Fibroblast of pulmonary artery (primary cell): ENCODE data around the gene PELI2.

ENCODE experiments used
- DNase-seq: peaks from one replicate; pipeline ENCODE4 v3.0.0-alpha.2; 2010; ENCODE audit warnings: low read depth
- H3K4me3 ChIP-seq: replicated peaks from 2 replicates; pipeline ENCODE4 v1.5.1; 2011; ENCODE audit warnings: low read depth, mild to moderate bottlenecking, control low read depth, low read length, moderate library complexity
- CTCF ChIP-seq: IDR thresholded peaks from 2 replicates; pipeline ENCODE4 v1.5.1; 2011; ENCODE audit warnings: mild to moderate bottlenecking, control low read depth, low read length, inconsistent platforms; ENCODE audit errors: missing control alignments

PELI2 gene

GRCh38 chr14:56268673-56269072, 150.5 kb downstream of the PELI2 start:
- no peak overlapping the region for H3K4me3 ChIP-seq
- DNase-seq, result no peak

GRCh38 chr14:56270921-56271320, 152.7 kb downstream of the PELI2 start:
- no peak overlapping the region for H3K4me3 ChIP-seq
- no peak for DNase-seq
- no peak for TF ChIP-seq CTCF

More at GRCh38 chr14:56268673-56269072, 150.5 kb downstream of the PELI2 start:
- no peak for TF ChIP-seq CTCF

DNA sequence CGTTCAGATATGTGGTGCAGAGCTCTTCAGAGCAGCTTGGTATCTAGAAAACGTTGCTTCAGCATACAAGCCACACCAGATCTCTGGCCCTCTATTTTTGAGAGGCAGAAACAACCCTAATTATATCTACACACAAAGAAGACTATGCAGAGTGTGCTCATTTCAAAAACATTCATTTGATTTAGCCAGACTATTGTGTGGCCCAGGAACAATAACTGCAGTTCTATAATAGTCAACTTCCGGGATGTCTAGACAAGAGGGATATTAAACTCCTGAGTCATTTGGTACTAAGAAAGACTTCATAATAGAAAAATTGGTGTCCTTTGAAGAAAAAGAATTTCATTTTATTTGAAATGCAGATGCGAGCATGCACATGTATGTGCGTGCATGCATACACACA, 153.8 kb downstream of the PELI2 start:
- no peak overlapping the region for H3K4me3 ChIP-seq
- no peak for TF ChIP-seq CTCF
- DNase-seq, result peak; percentile 89

DNA sequence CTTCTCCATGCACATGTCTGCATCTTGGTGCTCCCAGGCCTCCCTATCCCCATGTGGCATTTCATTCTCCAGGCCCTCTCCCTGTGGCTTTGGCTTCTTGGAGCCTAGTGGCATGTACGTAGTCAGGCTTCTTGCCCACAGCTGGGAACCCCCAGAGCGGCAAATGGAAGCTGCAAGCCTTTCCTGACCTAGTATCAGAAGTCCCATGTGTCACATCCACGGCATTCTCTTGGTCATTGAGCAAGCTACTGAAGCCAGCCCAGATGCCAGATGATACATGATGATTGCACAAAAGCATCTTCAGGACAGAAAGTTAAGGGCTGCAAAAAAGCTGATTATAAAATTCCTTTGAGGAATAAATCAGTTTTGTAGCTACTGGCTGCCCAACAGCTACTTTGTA, 154.9 kb downstream of the PELI2 start:
- no peak overlapping the region for H3K4me3 ChIP-seq
- DNase-seq, result peak; percentile 48
- TF ChIP-seq CTCF, result no peak

DNA sequence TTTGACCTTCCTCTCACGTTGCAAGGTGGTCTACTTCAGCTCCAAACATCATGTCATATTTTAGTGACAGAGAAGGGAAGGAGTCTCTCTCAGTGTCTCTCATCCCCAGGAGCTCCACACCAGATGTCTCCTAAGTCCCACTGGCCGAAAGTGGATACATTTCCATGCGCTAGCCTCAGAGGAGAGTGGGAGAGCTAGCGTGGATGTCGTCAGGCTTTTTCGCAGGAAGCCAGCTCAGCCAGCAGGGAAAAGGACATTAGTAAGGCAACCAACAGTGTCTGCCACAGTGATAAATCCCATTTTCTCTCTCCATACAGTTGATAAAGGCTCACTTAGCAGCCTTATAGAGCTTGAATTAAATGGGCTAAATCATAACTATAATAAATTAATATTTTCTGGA, 155.7 kb downstream of the PELI2 start:
- H3K4me3 ChIP-seq, result no peak overlapping the region
- TF ChIP-seq CTCF, result no peak
- DNase-seq, result peak; percentile 30

GRCh38 chr14:56274556-56274955, 156.3 kb downstream of the PELI2 start:
- no peak for TF ChIP-seq CTCF
- no peak overlapping the region for H3K4me3 ChIP-seq
- peak; percentile 23 for DNase-seq

DNA sequence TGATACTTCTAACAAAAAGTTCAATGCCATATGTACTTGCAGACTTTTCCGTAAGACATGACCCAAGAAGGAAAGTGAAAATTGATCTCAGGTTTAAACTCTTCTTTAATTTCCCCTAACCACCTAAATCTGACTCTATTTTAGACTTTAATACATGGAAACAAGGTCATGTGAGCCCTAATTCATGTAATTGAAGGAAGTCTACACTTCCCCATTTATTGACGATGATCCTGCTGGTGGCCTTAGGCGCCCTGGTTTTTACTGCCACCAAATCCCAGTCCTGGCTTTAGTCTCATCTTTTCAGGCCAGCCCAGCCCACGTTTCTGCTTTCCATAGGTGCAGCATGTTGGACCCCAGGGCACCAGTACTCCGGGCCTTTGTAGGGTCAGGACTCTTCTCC, 157.9 kb downstream of the PELI2 start:
- DNase-seq, result no peak

More for the DNA sequence above, 157.9 kb downstream of the PELI2 start:
- H3K4me3 ChIP-seq, result no peak overlapping the region
- TF ChIP-seq CTCF, result no peak
